ENCODE results near the gene CTNNA3. TPM values are rescaled to one million over a fixed set of nuclear protein-coding genes. Genes with fewer than 3 reads are reported as not detected.

CTNNA3 gene
- total and polyA plus RNA-seq, 4 donors: under 0.01 to 39.8 (median 0.09) TPM

GRCh38 chr10:67079126-67079525 is 616.9 kb downstream of the CTNNA3 start:
- ATAC-seq (ENCODE audit: insufficient read depth, low FRiP score) (no peak), DNase-seq (peak; percentile 14 to 30 (median 30))
- Histone ChIP-seq H3K27me3 (ENCODE audit: control insufficient read depth in 3 of 3, insufficient read depth in 3 of 3, low read length in 2 of 3) (no peaks in the 10 kb centered on the region), H3K27ac (ENCODE audit: low read depth in 1 of 2, low read length in 1 of 2) (no peak overlapping the region), H3K9ac (ENCODE audit: insufficient read depth in 1 of 2, low read length in 2 of 2) (no peak overlapping the region), H3K4me1 (ENCODE audit: control insufficient read depth in 5 of 5, insufficient read depth in 5 of 5, low read length in 5 of 5) (peaks cover 0 to 10% (median 4%) of the 10 kb centered on the region in 5 donors), H3K4me3 (no peak overlapping the region), H3K9me3 (ENCODE audit: control insufficient read depth in 4 of 4, insufficient read depth in 3 of 4, low read length in 3 of 4) (no peaks in the 10 kb centered on the region), H3K36me3 (ENCODE audit: control insufficient read depth in 4 of 4, insufficient read depth in 4 of 4, low read length in 4 of 4) (no peaks in the 10 kb centered on the region)
- WGBS, 2 donors: 36 to 53% methylated on average over 4 of the region's 4 CpGs
- no peak for TF ChIP-seq CTCF (IDR thresholded peaks at IDR 0.05; ENCODE audit: control extremely low read depth, extremely low read depth)

- Histone ChIP-seq H3K9me3 (ENCODE audit: control insufficient read depth in 4 of 4, insufficient read depth in 3 of 4, low read length in 3 of 4) (no peaks in the 10 kb centered on the region), H3K36me3 (ENCODE audit: control insufficient read depth in 4 of 4, insufficient read depth in 4 of 4, low read length in 4 of 4) (no peaks in the 10 kb centered on the region), H3K4me3 (no peak overlapping the region), H3K27me3 (ENCODE audit: control insufficient read depth in 3 of 3, insufficient read depth in 3 of 3, low read length in 2 of 3) (no peaks in the 10 kb centered on the region), H3K27ac (ENCODE audit: low read depth in 1 of 2, low read length in 1 of 2) (no peak overlapping the region), H3K9ac (ENCODE audit: insufficient read depth in 1 of 2, low read length in 2 of 2) (no peak overlapping the region), H3K4me1 (ENCODE audit: control insufficient read depth in 5 of 5, insufficient read depth in 5 of 5, low read length in 5 of 5) (peaks cover 0 to 10% (median 8%) of the 10 kb centered on the region in 5 donors)
- ATAC-seq (ENCODE audit: insufficient read depth, low FRiP score) (no peak), DNase-seq (no peak)
- 87 to 96% methylated on average over 1 of the region's 1 CpG for WGBS, 2 donors
- TF ChIP-seq CTCF (IDR thresholded peaks at IDR 0.05; ENCODE audit: control extremely low read depth, extremely low read depth): no peak
These were observed 618.6 kb downstream of the CTNNA3 start for GRCh38 chr10:67077376-67077775.

- Histone ChIP-seq H3K36me3 (ENCODE audit: control insufficient read depth in 4 of 4, insufficient read depth in 4 of 4, low read length in 4 of 4) (no peaks in the 10 kb centered on the region), H3K27ac (ENCODE audit: low read depth in 1 of 2, low read length in 1 of 2) (no peak overlapping the region), H3K9me3 (ENCODE audit: control insufficient read depth in 4 of 4, insufficient read depth in 3 of 4, low read length in 3 of 4) (no peaks in the 10 kb centered on the region), H3K27me3 (ENCODE audit: control insufficient read depth in 3 of 3, insufficient read depth in 3 of 3, low read length in 2 of 3) (no peaks in the 10 kb centered on the region), H3K4me3 (no peak overlapping the region), H3K4me1 (ENCODE audit: control insufficient read depth in 5 of 5, insufficient read depth in 5 of 5, low read length in 5 of 5) (peaks cover 0 to 10% (median 8%) of the 10 kb centered on the region in 5 donors), H3K9ac (ENCODE audit: insufficient read depth in 1 of 2, low read length in 2 of 2) (no peak overlapping the region)
- no peak for DNase-seq
- no peak for TF ChIP-seq CTCF (IDR thresholded peaks at IDR 0.05; ENCODE audit: control extremely low read depth, extremely low read depth)
- ATAC-seq (ENCODE audit: insufficient read depth, low FRiP score): no peak
These were observed 619.9 kb downstream of the CTNNA3 start for GRCh38 chr10:67076144-67076543.

GRCh38 chr10:67075491-67075971 is 620.5 kb downstream of the CTNNA3 start:
- no peak for ATAC-seq (ENCODE audit: insufficient read depth, low FRiP score)
- Histone ChIP-seq H3K9ac (ENCODE audit: insufficient read depth in 1 of 2, low read length in 2 of 2) (no peak overlapping the region), H3K9me3 (ENCODE audit: control insufficient read depth in 4 of 4, insufficient read depth in 3 of 4, low read length in 3 of 4) (no peaks in the 10 kb centered on the region), H3K36me3 (ENCODE audit: control insufficient read depth in 4 of 4, insufficient read depth in 4 of 4, low read length in 4 of 4) (no peaks in the 10 kb centered on the region), H3K27me3 (ENCODE audit: control insufficient read depth in 3 of 3, insufficient read depth in 3 of 3, low read length in 2 of 3) (no peaks in the 10 kb centered on the region), H3K4me3 (no peak overlapping the region), H3K27ac (ENCODE audit: low read depth in 1 of 2, low read length in 1 of 2) (peak overlapping the region in 1 of 2 donors; percentile 60), H3K4me1 (ENCODE audit: control insufficient read depth in 5 of 5, insufficient read depth in 5 of 5, low read length in 5 of 5) (peaks cover 0 to 10% (median 8%) of the 10 kb centered on the region in 5 donors)
- WGBS, 2 donors: 42 to 54% methylated on average over 4 of the region's 4 CpGs
- no peak for TF ChIP-seq CTCF (IDR thresholded peaks at IDR 0.05; ENCODE audit: control extremely low read depth, extremely low read depth)
- DNase-seq: peak; percentile 13 to 71 (median 36)
